SK-N-SH treated with all-trans-retinoic acid at 6 μM for 48 hours (cell line): ENCODE measurements around the gene RELA.
"Not testable (repeated sequence)": the region's sequence is repeated elsewhere in the genome, so short reads cannot be mapped to it uniquely, and the experiment has no call there.

ENCODE experiments used
- CREB5 ChIP-seq: fragments of 250-450 bp; sonication (Bioruptor Pico); IDR thresholded peaks from 2 replicates; pipeline ENCODE4 v1.5.1; 2020; ENCODE audit warnings: low read depth, mild to moderate bottlenecking, moderate library complexity
- CSRNP3 ChIP-seq: fragments of 250-450 bp; sonication (Bioruptor Pico); IDR thresholded peaks from 2 replicates; pipeline ENCODE4 v1.5.1; 2021; ENCODE audit warnings: mild to moderate bottlenecking, moderate library complexity
- ESRRG ChIP-seq: fragments of 250-450 bp; sonication (Bioruptor Pico); IDR thresholded peaks from 2 replicates; pipeline ENCODE4 v1.6.1; 2021; ENCODE audit warnings: mild to moderate bottlenecking
- GLIS3 ChIP-seq: fragments of 250-450 bp; sonication (Bioruptor Pico); IDR thresholded peaks from 2 replicates; pipeline ENCODE4 v1.5.0; 2020; ENCODE audit warnings: mild to moderate bottlenecking, moderate library complexity
- TSHZ2 ChIP-seq: fragments of 250-450 bp; sonication (Bioruptor Pico); IDR thresholded peaks from 2 replicates; pipeline ENCODE4 v1.5.0; 2020; ENCODE audit warnings: mild to moderate bottlenecking, moderate library complexity
- ZC3H10 ChIP-seq: fragments of 250-450 bp; sonication (Bioruptor Pico); IDR thresholded peaks from 2 replicates; pipeline ENCODE4 v1.5.1; 2021; ENCODE audit warnings: mild to moderate bottlenecking, moderate library complexity

GRCh38 chr11:65691847-65692246, 29.1 kb upstream of the RELA start:
- not testable (repeated sequence) for TF ChIP-seq GLIS3; CREB5 (CRISPR knock-in tag); ZC3H10; TSHZ2 (CRISPR knock-in tag); CSRNP3; ESRRG (CRISPR knock-in tag)
